Measurements from ENCODE around the gene PER2.
"Not testable (repeated sequence)": the region's sequence is repeated elsewhere in the genome, so short reads cannot be mapped to it uniquely, and the experiment has no call there.

Gene PER2

DNA sequence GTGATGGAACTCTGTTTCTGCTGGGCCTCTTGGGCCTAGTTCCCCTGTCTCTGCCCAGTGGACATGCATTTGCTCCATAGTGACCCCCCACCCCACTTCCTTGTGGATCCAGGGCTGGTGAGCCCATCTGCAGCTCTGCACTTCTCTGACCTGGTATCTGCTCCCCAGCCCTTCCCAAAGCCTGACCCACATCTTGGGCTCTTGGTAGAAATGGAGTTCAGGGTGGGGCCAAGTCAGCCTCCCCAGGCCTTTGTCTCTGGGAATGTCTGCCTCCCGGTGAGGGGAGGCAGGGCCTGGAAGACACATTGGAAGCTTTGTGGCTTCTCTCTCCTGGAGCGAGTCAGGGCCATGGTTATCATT lies 25.6 kb upstream of the PER2 start:
- no peak overlapping the region for H3K9ac ChIP-seq
- H3K27ac ChIP-seq: no peak overlapping the region
- no peak overlapping the region for H3K4me2 ChIP-seq
- no peaks in the 10 kb centered on the region for H4K20me1 ChIP-seq (ENCODE audit: insufficient read depth)
- H3K27me3 ChIP-seq (ENCODE audit: insufficient read depth, low read depth): no peaks in the 10 kb centered on the region
- TF ChIP-seq, protein P1, sequence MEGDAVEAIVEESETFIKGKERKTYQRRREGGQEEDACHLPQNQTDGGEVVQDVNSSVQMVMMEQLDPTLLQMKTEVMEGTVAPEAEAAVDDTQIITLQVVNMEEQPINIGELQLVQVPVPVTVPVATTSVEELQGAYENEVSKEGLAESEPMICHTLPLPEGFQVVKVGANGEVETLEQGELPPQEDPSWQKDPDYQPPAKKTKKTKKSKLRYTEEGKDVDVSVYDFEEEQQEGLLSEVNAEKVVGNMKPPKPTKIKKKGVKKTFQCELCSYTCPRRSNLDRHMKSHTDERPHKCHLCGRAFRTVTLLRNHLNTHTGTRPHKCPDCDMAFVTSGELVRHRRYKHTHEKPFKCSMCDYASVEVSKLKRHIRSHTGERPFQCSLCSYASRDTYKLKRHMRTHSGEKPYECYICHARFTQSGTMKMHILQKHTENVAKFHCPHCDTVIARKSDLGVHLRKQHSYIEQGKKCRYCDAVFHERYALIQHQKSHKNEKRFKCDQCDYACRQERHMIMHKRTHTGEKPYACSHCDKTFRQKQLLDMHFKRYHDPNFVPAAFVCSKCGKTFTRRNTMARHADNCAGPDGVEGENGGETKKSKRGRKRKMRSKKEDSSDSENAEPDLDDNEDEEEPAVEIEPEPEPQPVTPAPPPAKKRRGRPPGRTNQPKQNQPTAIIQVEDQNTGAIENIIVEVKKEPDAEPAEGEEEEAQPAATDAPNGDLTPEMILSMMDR (conservative IDR thresholded peaks at IDR 0.05; ENCODE audit: low read depth, low read length): no peak
- no peaks in the 10 kb centered on the region for H3K36me3 ChIP-seq (ENCODE audit: insufficient read depth)
- no peaks in the 10 kb centered on the region for H3K79me2 ChIP-seq (ENCODE audit: insufficient read depth, low read depth)
- H2AFZ ChIP-seq (ENCODE audit: low read depth): no peak overlapping the region
- H3K4me3 ChIP-seq (IDR thresholded peaks at IDR 0.05; ENCODE audit: insufficient read depth, low read depth, low read length): no peak overlapping the region
- no peaks in the 10 kb centered on the region for H3K4me1 ChIP-seq (ENCODE audit: low read depth, poor library complexity, severe bottlenecking)

DNA sequence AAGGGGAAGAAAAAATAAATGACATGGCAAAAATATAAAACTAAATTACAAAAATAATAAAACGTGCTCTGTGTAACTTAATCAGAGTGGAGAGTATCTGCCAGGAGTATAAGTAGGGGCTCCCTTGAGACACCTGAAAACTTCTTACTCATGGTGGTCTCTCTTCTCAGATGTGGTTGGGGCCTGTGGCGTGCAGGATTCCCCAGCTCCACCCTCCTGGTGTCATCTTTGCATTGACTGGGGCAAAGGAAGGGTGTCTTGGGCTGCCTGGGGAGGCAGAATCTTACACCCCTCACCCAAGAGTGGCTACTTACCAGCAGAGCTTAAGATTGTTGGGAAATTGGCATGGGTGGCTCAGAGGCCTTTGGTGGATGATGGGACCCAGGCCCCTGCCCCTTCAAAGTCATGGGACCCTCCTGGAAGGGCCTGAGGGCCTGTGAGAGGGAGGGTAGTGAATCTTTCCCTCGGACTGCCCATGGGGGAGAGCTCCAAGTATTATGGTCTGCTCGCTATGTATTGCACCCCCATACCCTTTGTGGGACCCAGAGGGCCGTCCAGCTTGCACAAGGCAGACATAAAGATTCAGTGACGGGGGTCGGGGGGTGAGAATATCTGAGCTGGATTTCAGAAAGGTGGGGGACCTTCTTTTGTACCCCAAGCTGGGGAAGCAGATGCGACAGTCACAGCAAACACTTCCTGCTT lies 25.0 kb upstream of the PER2 start:
- Histone ChIP-seq H3K9ac (no peak overlapping the region), H3K4me1 (ENCODE audit: low read depth, poor library complexity, severe bottlenecking) (no peaks in the 10 kb centered on the region), H3K27ac (no peak overlapping the region), H2AFZ (ENCODE audit: low read depth) (no peak overlapping the region), H3K79me2 (ENCODE audit: insufficient read depth, low read depth) (no peaks in the 10 kb centered on the region), H3K4me3 (IDR thresholded peaks at IDR 0.05; ENCODE audit: insufficient read depth, low read depth, low read length) (no peak overlapping the region), H4K20me1 (ENCODE audit: insufficient read depth) (no peaks in the 10 kb centered on the region), H3K4me2 (no peak overlapping the region), H3K36me3 (ENCODE audit: insufficient read depth) (no peaks in the 10 kb centered on the region), H3K27me3 (ENCODE audit: insufficient read depth, low read depth) (no peaks in the 10 kb centered on the region)
- TF ChIP-seq, protein P1 (conservative IDR thresholded peaks at IDR 0.05; ENCODE audit: low read depth, low read length): no peak

DNA sequence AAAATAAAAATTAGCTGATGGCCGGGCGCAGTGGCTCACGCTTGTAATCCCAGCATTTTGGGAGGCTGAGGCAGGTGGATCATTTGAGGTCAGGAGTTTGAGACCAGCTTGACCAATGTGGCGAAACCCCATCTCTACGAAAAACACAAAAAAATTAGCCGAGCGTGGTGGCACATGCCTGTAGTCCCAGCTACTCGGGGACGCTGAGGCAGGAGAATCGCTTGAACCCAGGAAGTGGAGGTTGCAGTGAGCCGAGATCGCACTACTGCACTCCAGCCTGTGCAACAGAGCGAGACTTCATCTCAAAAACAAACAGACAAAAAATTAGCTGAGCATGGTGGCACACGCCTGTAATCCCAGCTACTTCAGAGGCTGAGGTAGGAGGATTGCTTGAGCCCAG lies 22.3 kb upstream of the PER2 start:
- not testable (repeated sequence) for H3K27me3 ChIP-seq (ENCODE audit: insufficient read depth, low read depth); H2AFZ ChIP-seq (ENCODE audit: low read depth); H3K4me3 ChIP-seq (IDR thresholded peaks at IDR 0.05; ENCODE audit: insufficient read depth, low read depth, low read length); H3K36me3 ChIP-seq (ENCODE audit: insufficient read depth); H3K79me2 ChIP-seq (ENCODE audit: insufficient read depth, low read depth); H3K9ac ChIP-seq; H4K20me1 ChIP-seq (ENCODE audit: insufficient read depth); H3K4me2 ChIP-seq; H3K27ac ChIP-seq; H3K4me1 ChIP-seq (ENCODE audit: low read depth, poor library complexity, severe bottlenecking)

DNA sequence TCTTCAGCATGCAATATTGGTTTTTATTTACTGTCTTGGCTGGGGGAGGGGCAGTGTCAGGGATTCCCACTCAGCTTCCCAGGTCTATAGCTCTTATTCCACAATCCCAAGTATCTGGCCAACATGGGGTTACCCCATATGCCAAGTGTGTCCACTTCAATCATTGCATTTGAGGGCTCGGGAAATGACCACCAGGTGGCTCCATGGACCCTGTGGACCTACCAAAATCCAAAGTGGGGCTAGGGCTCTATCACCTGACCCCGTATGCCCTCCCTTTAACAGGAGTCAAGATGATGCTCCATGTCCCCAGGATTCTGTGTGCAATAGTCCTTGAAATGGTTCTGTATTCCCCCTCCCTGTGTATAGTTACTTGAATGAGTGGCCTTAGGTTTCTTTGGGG lies 19.8 kb upstream of the PER2 start:
- TF ChIP-seq, protein P1 (conservative IDR thresholded peaks at IDR 0.05; ENCODE audit: low read depth, low read length): no peak
- Histone ChIP-seq H3K27me3 (ENCODE audit: insufficient read depth, low read depth) (no peaks in the 10 kb centered on the region), H4K20me1 (ENCODE audit: insufficient read depth) (no peaks in the 10 kb centered on the region), H3K27ac (no peak overlapping the region), H3K79me2 (ENCODE audit: insufficient read depth, low read depth) (no peaks in the 10 kb centered on the region), H2AFZ (ENCODE audit: low read depth) (no peak overlapping the region), H3K4me2 (no peak overlapping the region), H3K36me3 (ENCODE audit: insufficient read depth) (no peaks in the 10 kb centered on the region), H3K4me3 (IDR thresholded peaks at IDR 0.05; ENCODE audit: insufficient read depth, low read depth, low read length) (no peak overlapping the region), H3K9ac (no peak overlapping the region), H3K4me1 (ENCODE audit: low read depth, poor library complexity, severe bottlenecking) (no peaks in the 10 kb centered on the region)

DNA sequence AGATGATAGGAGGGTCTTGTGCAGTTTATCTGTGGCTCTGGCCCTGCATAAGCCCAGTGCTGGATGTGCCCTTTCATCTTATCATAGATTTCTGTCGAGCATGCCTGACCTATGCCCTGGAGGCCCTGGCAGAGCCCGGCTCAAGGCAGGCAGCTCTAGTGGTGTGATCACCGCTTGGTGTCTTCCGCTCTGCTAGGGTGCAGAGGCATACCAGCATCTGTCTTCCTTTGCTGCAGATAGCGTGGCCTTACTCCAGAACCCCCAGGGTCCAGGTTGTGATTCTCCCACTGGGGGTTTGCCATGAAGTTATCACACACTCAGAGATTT lies 18.2 kb upstream of the PER2 start:
- Histone ChIP-seq H3K9ac (no peak overlapping the region), H3K79me2 (ENCODE audit: insufficient read depth, low read depth) (no peaks in the 10 kb centered on the region), H3K4me2 (no peak overlapping the region), H4K20me1 (ENCODE audit: insufficient read depth) (no peaks in the 10 kb centered on the region), H3K27me3 (ENCODE audit: insufficient read depth, low read depth) (no peaks in the 10 kb centered on the region), H3K4me3 (IDR thresholded peaks at IDR 0.05; ENCODE audit: insufficient read depth, low read depth, low read length) (no peak overlapping the region), H3K27ac (no peak overlapping the region), H2AFZ (ENCODE audit: low read depth) (no peak overlapping the region), H3K36me3 (ENCODE audit: insufficient read depth) (no peaks in the 10 kb centered on the region), H3K4me1 (ENCODE audit: low read depth, poor library complexity, severe bottlenecking) (no peaks in the 10 kb centered on the region)
- TF ChIP-seq, protein P1 (conservative IDR thresholded peaks at IDR 0.05; ENCODE audit: low read depth, low read length): no peak

Measured in KMS-11 (cell line).